Activated CD4-positive, alpha-beta T cell treated with anti-CD3 and anti-CD28 coated beads for 36 hours (primary cell): Measurements from ENCODE around the gene ZNF479. TPM values are rescaled to one million over a fixed set of nuclear protein-coding genes. Genes with fewer than 3 reads are reported as not detected.
"Not testable (repeated sequence)": the region's sequence is repeated elsewhere in the genome, so short reads cannot be mapped to it uniquely, and the experiment has no call there.

Experiments
- ATAC-seq: fragments of 200-7000 bp; cut with Tn5 transposase; one replicate; pipeline ENCODE4 v1.10.0; 2021; ENCODE audit warnings: mild to moderate bottlenecking, moderate library complexity
- CTCF ChIA-PET: fragments of 350-600 bp; sonication (Branson Sonifier 250); formaldehyde crosslinking; loops from one replicate; lab custom pipeline; 2021; ENCODE audit warnings: antibody characterized with exemption; lab: Charles Lee
- POLR2A ChIA-PET: fragments of 350-600 bp; sonication (Branson Sonifier 250); formaldehyde crosslinking; loops from one replicate; lab custom pipeline; 2021; ENCODE audit warnings: antibody characterized with exemption, inconsistent platforms; lab: Charles Lee
- DNase-seq: peaks from one replicate; pipeline ENCODE4 v3.0.0-alpha.2; 2020
- H3K27ac Mint-ChIP-seq: one replicate; pipeline ENCODE4 v1.8.0; 2021; ENCODE audit warnings: mixed read lengths
- H3K27me3 Mint-ChIP-seq: one replicate; pipeline ENCODE4 v1.8.0; 2021; ENCODE audit warnings: mixed read lengths
- H3K36me3 Mint-ChIP-seq: one replicate; pipeline ENCODE4 v1.8.0; 2021; ENCODE audit warnings: low read depth, mixed read lengths
- H3K4me1 Mint-ChIP-seq: one replicate; pipeline ENCODE4 v1.8.0; 2021; ENCODE audit warnings: mixed read lengths
- H3K4me3 Mint-ChIP-seq: one replicate; pipeline ENCODE4 v1.8.0; 2021; ENCODE audit warnings: mild to moderate bottlenecking, moderate library complexity, mixed read lengths
- H3K9me3 Mint-ChIP-seq: one replicate; pipeline ENCODE4 v1.8.0; 2021; ENCODE audit warnings: low read depth, mixed read lengths
- intact Hi-C, 2 experiments: fragments of 100-400 bp; cut with DNase I in 1 of 2; cut with micrococcal nuclease in 1 of 2; formaldehyde crosslinking; loops; one replicate each; pipeline versions ENCODE4 v1.14.2 to v1.15.1; 2022 to 2024; cut with DNase I, micrococcal nuclease
- total RNA-seq, 2 experiments: library from RNA; stranded (reverse); gene quantifications; one replicate each; pipeline ENCODE4 v1.2.3, GENCODE V29; 2021

The ZNF479 gene
- total RNA-seq, result not detected

- H3K9me3 Mint-ChIP-seq, result peaks cover 34% of the 10 kb centered on the region
- intact Hi-C loops, CTCF ChIA-PET: not testable (repeated sequence)
These were observed at the start of gene ZNF479 for GRCh38 chr7:57132336-57132735. Gene ZNF479 (minus strand): TSS chr7:57132436. CDS start chr7:57132324, 112 bp downstream.

GRCh38 chr7:57182031-57182430 is 49.8 kb upstream of the ZNF479 start:
- Mint-ChIP-seq H3K27me3 (no peaks in the 10 kb centered on the region), H3K36me3 (no peaks in the 10 kb centered on the region), H3K4me1 (no peaks in the 10 kb centered on the region), H3K9me3 (peaks cover 15% of the 10 kb centered on the region), H3K4me3 (no peak overlapping the region), H3K27ac (no peak overlapping the region)
- intact Hi-C loops, result no loop called here
- DNase-seq, result no peak
- CTCF ChIA-PET, result no interaction called here
- POLR2A ChIA-PET, result no interaction called here
- ATAC-seq, result no peak

More at GRCh38 chr7:57132336-57132735, at the start of gene ZNF479:
- POLR2A ChIA-PET, H3K4me3 Mint-ChIP-seq, ATAC-seq, H3K27ac Mint-ChIP-seq, H3K27me3 Mint-ChIP-seq, H3K36me3 Mint-ChIP-seq, H3K4me1 Mint-ChIP-seq, DNase-seq: not testable (repeated sequence)

GRCh38 chr7:57181281-57181680 is 49.0 kb upstream of the ZNF479 start:
- H3K27ac Mint-ChIP-seq, result no peak overlapping the region
- no peaks in the 10 kb centered on the region for H3K27me3 Mint-ChIP-seq
- H3K36me3 Mint-ChIP-seq, result no peaks in the 10 kb centered on the region
- CTCF ChIA-PET, result no interaction called here
- no peaks in the 10 kb centered on the region for H3K4me1 Mint-ChIP-seq
- no peak for DNase-seq
- no peak for ATAC-seq
- no peak overlapping the region for H3K4me3 Mint-ChIP-seq
- intact Hi-C loops, result no loop called here
- peaks cover 10% of the 10 kb centered on the region for H3K9me3 Mint-ChIP-seq
- POLR2A ChIA-PET, result no interaction called here

GRCh38 chr7:57179776-57180415 is 47.7 kb upstream of the ZNF479 start:
- ChIA-PET CTCF (no interaction called here), POLR2A (no interaction called here)
- ATAC-seq (no peak), DNase-seq (no peak)
- Mint-ChIP-seq H3K4me3 (no peak overlapping the region), H3K27ac (no peak overlapping the region), H3K4me1 (no peaks in the 10 kb centered on the region), H3K27me3 (no peaks in the 10 kb centered on the region), H3K9me3 (peaks cover 10% of the 10 kb centered on the region), H3K36me3 (no peaks in the 10 kb centered on the region)
- intact Hi-C loops, result no loop called here

- no peaks in the 10 kb centered on the region for H3K27me3 Mint-ChIP-seq
- no peak overlapping the region for H3K27ac Mint-ChIP-seq
- ATAC-seq (no peak), DNase-seq (no peak)
- peaks cover 10% of the 10 kb centered on the region for H3K9me3 Mint-ChIP-seq
- H3K4me3 Mint-ChIP-seq, result no peak overlapping the region
- intact Hi-C loops, result no loop called here
- POLR2A ChIA-PET, result no interaction called here
- H3K4me1 Mint-ChIP-seq, result no peaks in the 10 kb centered on the region
- no peaks in the 10 kb centered on the region for H3K36me3 Mint-ChIP-seq
- CTCF ChIA-PET, result no interaction called here
These were observed 46.5 kb upstream of the ZNF479 start for GRCh38 chr7:57178768-57179139.

GRCh38 chr7:57177856-57178767 is 45.9 kb upstream of the ZNF479 start:
- intact Hi-C loops, result no loop called here

GRCh38 chr7:57176928-57177635 is 44.8 kb upstream of the ZNF479 start:
- ChIA-PET CTCF (interaction anchor here (0.6 kb wide), 1 partner anchor 510 kb away, joined by 5 read pairs; no protein-coding TSS in a partner anchor), POLR2A (no interaction called here)
- Mint-ChIP-seq H3K36me3 (no peaks in the 10 kb centered on the region), H3K27me3 (no peaks in the 10 kb centered on the region), H3K27ac (no peak overlapping the region), H3K9me3 (peaks cover 10% of the 10 kb centered on the region), H3K4me1 (no peaks in the 10 kb centered on the region), H3K4me3 (no peak overlapping the region)
- ATAC-seq, result no peak
- no peak for DNase-seq
- intact Hi-C loops, result no loop called here

More at GRCh38 chr7:57177856-57178767, 45.9 kb upstream of the ZNF479 start:
- Mint-ChIP-seq H3K27ac (no peak overlapping the region), H3K9me3 (peaks cover 10% of the 10 kb centered on the region), H3K4me3 (no peak overlapping the region), H3K36me3 (no peaks in the 10 kb centered on the region), H3K4me1 (no peaks in the 10 kb centered on the region), H3K27me3 (no peaks in the 10 kb centered on the region)
- POLR2A ChIA-PET, result no interaction called here
- CTCF ChIA-PET, result no interaction called here
- ATAC-seq (no peak), DNase-seq (no peak)

- peaks cover 8% of the 10 kb centered on the region for H3K36me3 Mint-ChIP-seq
- no peak for ATAC-seq
- H3K27ac Mint-ChIP-seq, result no peak overlapping the region
- intact Hi-C loops, result no loop called here
- no peaks in the 10 kb centered on the region for H3K4me1 Mint-ChIP-seq
- CTCF ChIA-PET, result no interaction called here
- H3K27me3 Mint-ChIP-seq, result no peaks in the 10 kb centered on the region
- POLR2A ChIA-PET, result no interaction called here
- DNase-seq, result no peak
- peaks cover 26% of the 10 kb centered on the region for H3K9me3 Mint-ChIP-seq
- no peak overlapping the region for H3K4me3 Mint-ChIP-seq
These were observed 33.2 kb upstream of the ZNF479 start for GRCh38 chr7:57165285-57165899.

- H3K4me3 Mint-ChIP-seq, intact Hi-C loops, CTCF ChIA-PET, H3K36me3 Mint-ChIP-seq, H3K4me1 Mint-ChIP-seq, H3K27me3 Mint-ChIP-seq, ATAC-seq, POLR2A ChIA-PET, H3K27ac Mint-ChIP-seq, DNase-seq: not testable (repeated sequence)
- peaks cover 17% of the 10 kb centered on the region for H3K9me3 Mint-ChIP-seq
These were observed 12.0 kb downstream of the ZNF479 start for GRCh38 chr7:57120123-57120784.
